ENCODE measurements around the gene PIF1. TPM values are rescaled to one million over a fixed set of nuclear protein-coding genes. Genes with fewer than 3 reads are reported as not detected.

Gene PIF1
- total RNA-seq, 2 experiments from 2014 or later, result 0.22 to 0.27 TPM

DNA sequence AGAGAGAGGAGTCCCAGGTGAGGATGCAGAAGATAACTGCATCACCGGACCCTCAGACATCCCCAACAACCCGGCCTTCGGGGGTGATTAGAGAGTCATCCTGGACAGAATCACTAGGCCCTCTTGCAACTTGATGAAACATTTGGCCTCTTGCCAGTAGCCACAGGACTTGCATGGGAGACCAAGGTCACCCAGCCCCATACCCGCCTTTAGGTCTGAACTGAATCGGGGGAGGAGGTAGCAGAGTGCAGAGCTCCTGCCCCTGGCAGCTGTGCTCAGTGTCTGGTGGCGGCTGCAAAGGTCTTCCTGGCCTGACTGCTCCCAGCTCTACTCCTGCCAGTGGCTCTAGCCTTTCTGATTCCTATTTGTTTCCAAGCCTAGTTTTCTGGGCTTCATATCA lies 12.4 kb downstream of the PIF1 start:
- no peak for DNase-seq
- Histone ChIP-seq H3K9me3 (ENCODE audit: control insufficient read depth in 1 of 2, insufficient read depth in 1 of 2, low read length in 2 of 2) (no peaks in the 10 kb centered on the region), H3K27me3 (ENCODE audit: control insufficient read depth in 1 of 2, insufficient read depth in 2 of 2, low read length in 2 of 2) (peaks cover 0 to 3% of the 10 kb centered on the region in 2 experiments), H3K4me3 (ENCODE audit: low read length) (no peak overlapping the region), H3K27ac (ENCODE audit: low read depth in 1 of 2, low read length in 2 of 2) (no peak overlapping the region), H3K36me3 (ENCODE audit: insufficient read depth, low read length) (no peaks in the 10 kb centered on the region), H3K4me1 (ENCODE audit: insufficient read depth, low read length) (peaks cover 6% of the 10 kb centered on the region)
- Mint-ChIP-seq H3K27me3 (no peaks in the 10 kb centered on the region), H3K4me3 (no peak overlapping the region), H3K4me1 (ENCODE audit: low read depth) (no peaks in the 10 kb centered on the region), H3K27ac (no peak overlapping the region), H3K36me3 (ENCODE audit: low read depth) (no peaks in the 10 kb centered on the region), H3K9me3 (no peaks in the 10 kb centered on the region)
- ChIA-PET CTCF (no interaction called here), POLR2A (no interaction called here)
- intact Hi-C loops (cut with DNase I, micrococcal nuclease), result no loop called here
- ATAC-seq (ENCODE audit: poor library complexity), result no peak
- TF ChIP-seq, protein P1, sequence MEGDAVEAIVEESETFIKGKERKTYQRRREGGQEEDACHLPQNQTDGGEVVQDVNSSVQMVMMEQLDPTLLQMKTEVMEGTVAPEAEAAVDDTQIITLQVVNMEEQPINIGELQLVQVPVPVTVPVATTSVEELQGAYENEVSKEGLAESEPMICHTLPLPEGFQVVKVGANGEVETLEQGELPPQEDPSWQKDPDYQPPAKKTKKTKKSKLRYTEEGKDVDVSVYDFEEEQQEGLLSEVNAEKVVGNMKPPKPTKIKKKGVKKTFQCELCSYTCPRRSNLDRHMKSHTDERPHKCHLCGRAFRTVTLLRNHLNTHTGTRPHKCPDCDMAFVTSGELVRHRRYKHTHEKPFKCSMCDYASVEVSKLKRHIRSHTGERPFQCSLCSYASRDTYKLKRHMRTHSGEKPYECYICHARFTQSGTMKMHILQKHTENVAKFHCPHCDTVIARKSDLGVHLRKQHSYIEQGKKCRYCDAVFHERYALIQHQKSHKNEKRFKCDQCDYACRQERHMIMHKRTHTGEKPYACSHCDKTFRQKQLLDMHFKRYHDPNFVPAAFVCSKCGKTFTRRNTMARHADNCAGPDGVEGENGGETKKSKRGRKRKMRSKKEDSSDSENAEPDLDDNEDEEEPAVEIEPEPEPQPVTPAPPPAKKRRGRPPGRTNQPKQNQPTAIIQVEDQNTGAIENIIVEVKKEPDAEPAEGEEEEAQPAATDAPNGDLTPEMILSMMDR (IDR thresholded peaks at IDR 0.05), result no peak

DNA sequence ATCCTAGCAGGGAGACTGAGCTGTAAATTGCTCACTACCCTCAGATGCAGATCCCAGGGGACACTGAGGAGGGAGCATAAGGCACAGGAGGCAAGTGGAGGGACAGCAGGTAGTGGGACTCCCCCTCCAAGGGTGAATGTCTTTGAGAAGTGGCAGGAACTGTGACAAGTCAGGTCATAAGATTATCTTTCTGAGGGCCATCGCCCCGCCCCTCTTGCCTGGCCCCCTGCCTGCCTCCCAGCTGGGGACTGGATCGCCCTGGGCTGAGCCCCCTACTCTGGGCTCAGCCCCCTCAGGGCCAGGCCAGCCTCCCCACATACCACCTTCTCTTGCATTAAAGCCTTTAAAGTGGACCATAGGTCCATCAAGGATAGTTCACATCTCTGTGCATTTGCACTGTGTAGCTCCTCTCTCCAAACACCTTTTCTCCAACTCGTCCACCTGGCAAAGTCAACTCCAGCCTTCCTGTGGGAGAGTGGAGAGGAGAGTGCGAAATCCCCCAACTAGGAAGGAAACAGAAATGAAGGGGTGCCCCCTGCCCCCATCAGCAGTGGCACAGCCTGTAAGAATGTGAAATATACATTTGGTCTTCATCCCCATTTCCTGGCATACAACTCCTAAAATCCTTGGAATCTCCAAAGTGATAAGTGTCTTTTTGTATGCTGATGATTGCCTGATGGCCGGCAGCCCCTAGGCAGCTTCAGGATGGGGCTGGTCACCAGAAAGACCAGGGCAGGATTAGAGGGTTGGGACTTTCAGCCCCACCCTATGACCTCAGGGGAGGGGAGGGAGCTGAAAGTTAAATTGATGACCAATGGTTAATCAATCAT lies 14.7 kb downstream of the PIF1 start:
- Mint-ChIP-seq H3K9me3 (no peaks in the 10 kb centered on the region), H3K4me1 (ENCODE audit: low read depth) (no peaks in the 10 kb centered on the region), H3K36me3 (ENCODE audit: low read depth) (no peaks in the 10 kb centered on the region), H3K27ac (no peak overlapping the region), H3K27me3 (no peaks in the 10 kb centered on the region), H3K4me3 (no peak overlapping the region)
- POLR2A ChIA-PET, result no interaction called here
- Histone ChIP-seq H3K4me3 (ENCODE audit: low read length) (no peak overlapping the region), H3K27me3 (ENCODE audit: control insufficient read depth in 1 of 2, insufficient read depth in 2 of 2, low read length in 2 of 2) (peaks cover 0 to 5% of the 10 kb centered on the region in 2 experiments), H3K9me3 (ENCODE audit: control insufficient read depth in 1 of 2, insufficient read depth in 1 of 2, low read length in 2 of 2) (no peaks in the 10 kb centered on the region), H3K27ac (ENCODE audit: low read depth in 1 of 2, low read length in 2 of 2) (no peak overlapping the region), H3K36me3 (ENCODE audit: insufficient read depth, low read length) (no peaks in the 10 kb centered on the region), H3K4me1 (ENCODE audit: insufficient read depth, low read length) (peaks cover 6% of the 10 kb centered on the region)
- DNase-seq (no peak), ATAC-seq (ENCODE audit: poor library complexity) (no peak)
- intact Hi-C loops (cut with DNase I, micrococcal nuclease), result loop anchor here in 1 of 2 experiments (2.0 kb wide), 1 partner anchor 80 kb away; no protein-coding TSS in a partner anchor
- TF ChIP-seq, protein P1 (IDR thresholded peaks at IDR 0.05), result no peak
- CTCF ChIA-PET, result interaction anchor here (0.5 to 1.9 kb wide), 5 partner anchors 13 to 78 kb away, joined by 3 to 5 read pairs (median 3); no protein-coding TSS in a partner anchor

DNA sequence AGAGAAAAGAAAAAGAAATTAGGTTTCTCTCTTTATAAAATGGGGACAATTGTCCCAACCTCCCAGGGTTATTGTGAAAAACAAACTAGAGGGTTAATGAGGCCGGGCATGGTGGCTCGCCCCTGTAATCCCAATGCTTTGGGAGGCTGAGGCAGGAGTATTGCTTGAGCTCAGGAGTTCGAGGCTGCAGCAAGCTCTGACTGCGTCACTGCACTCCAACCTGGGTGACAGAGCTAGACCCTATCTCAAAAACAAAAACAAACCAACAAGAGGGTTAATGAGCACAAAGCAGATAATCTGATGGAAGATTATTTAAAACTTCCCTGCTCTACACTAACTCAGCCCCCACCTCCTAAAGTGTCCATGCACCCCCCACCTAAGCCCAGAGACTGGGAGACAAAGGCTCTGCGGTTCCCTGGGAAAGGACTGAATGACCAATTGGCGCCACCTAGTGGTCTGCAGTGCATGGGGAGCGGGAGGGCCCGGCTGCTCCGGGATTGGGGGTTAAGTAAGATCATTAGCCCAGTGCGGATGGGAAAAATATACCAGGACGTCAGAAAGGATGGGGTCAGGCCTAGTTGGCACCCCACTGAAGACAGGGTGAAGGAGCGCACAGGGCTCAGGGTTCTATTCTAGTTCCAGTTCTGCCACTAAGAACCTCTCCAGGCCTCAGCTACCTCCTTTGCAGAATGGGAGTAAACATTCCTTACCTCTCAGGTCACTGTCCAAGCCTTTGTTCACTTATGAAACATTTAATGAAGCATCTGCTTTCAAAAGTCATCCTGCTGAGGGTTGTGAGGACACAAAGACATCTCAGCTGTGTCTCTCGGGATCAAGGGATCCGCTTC lies 15.6 kb downstream of the PIF1 start:
- ChIA-PET CTCF (interaction anchor here (0.5 to 1.9 kb wide), 9 partner anchors 14 to 105 kb away, joined by 3 to 7 read pairs (median 3); no protein-coding TSS in a partner anchor), POLR2A (interaction anchor here (0.7 to 1.0 kb wide), 2 partner anchors 82 to 84 kb away, joined by 3 read pairs; no protein-coding TSS in a partner anchor)
- Mint-ChIP-seq H3K4me1 (ENCODE audit: low read depth) (no peaks in the 10 kb centered on the region), H3K27ac (no peak overlapping the region), H3K9me3 (no peaks in the 10 kb centered on the region), H3K27me3 (no peaks in the 10 kb centered on the region), H3K4me3 (no peak overlapping the region), H3K36me3 (ENCODE audit: low read depth) (no peaks in the 10 kb centered on the region)
- Histone ChIP-seq H3K9me3 (ENCODE audit: control insufficient read depth in 1 of 2, insufficient read depth in 1 of 2, low read length in 2 of 2) (no peaks in the 10 kb centered on the region), H3K27ac (ENCODE audit: low read depth in 1 of 2, low read length in 2 of 2) (no peak overlapping the region), H3K4me1 (ENCODE audit: insufficient read depth, low read length) (peaks cover 6% of the 10 kb centered on the region), H3K4me3 (ENCODE audit: low read length) (no peak overlapping the region), H3K36me3 (ENCODE audit: insufficient read depth, low read length) (no peaks in the 10 kb centered on the region), H3K27me3 (ENCODE audit: control insufficient read depth in 1 of 2, insufficient read depth in 2 of 2, low read length in 2 of 2) (peaks cover 0 to 5% of the 10 kb centered on the region in 2 experiments)
- DNase-seq, result peak; percentile 38 to 82 (median 58)
- TF ChIP-seq, protein P1 (IDR thresholded peaks at IDR 0.05), result peak; percentile 88
- peak; percentile 57 for ATAC-seq (ENCODE audit: poor library complexity)
- intact Hi-C loops (cut with DNase I, micrococcal nuclease), result loop anchor here in 1 of 2 experiments (2.0 kb wide), 1 partner anchor 79 kb away; no protein-coding TSS in a partner anchor
